HG02571 (cell line): ENCODE results near the gene SRBD1.

ENCODE experiments used
- ATAC-seq: cut with Tn5 transposase; IDR thresholded peaks from one replicate; pipeline ENCODE4 v1.9.1; 2021; ENCODE audit warnings: mild to moderate bottlenecking, moderate library complexity; ENCODE audit not compliant: unreplicated experiment

Gene SRBD1

DNA sequence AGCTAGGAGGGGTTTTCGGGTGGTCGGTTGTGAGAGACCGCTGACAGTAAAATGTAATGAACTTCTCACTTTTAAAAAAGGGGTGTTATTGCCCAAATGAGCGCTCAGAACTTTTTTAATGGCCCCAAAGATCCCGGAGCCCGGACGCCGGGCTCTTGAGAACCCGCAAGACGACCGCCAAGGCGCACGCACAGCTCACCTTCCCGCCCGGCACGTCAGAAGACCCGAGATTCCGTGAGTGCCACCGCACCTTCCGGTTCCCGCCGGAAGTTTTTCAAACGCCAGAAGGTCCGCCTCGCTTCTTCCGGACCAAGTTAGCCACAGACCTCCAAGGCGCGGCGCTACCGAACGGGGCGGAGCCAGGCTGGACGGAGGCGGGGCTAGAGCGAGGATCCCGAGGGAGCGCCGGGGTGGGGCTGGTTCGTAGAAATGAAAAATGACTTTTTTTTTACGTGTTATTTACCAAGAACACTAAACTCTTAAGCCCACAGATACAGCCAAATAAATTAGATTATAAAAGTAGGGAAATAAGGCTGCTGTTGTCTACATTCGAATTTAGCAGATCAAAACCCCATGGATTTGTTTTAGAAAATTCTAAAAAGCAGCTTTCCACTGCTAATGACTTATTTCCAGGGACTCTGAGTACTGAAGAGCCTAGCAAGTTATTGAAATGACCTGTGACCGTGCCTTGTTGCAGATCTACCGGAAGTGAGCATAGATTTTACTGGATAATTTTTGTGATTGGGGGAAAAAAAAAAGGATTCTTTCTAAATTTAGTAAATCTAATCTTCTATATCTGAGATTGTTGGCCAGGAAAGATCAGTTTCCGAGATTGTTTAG lies at the start of gene SRBD1:
TSS of gene SRBD1 (minus strand) at position 248 of the 840 bp plus-strand sequence. CDS start 5,826 bp downstream, outside the sequence.
- ATAC-seq: peak; percentile 91

- no peak for ATAC-seq
Observed at GRCh38 chr2:45654250-45654649, 43.2 kb upstream of the SRBD1 start.

DNA sequence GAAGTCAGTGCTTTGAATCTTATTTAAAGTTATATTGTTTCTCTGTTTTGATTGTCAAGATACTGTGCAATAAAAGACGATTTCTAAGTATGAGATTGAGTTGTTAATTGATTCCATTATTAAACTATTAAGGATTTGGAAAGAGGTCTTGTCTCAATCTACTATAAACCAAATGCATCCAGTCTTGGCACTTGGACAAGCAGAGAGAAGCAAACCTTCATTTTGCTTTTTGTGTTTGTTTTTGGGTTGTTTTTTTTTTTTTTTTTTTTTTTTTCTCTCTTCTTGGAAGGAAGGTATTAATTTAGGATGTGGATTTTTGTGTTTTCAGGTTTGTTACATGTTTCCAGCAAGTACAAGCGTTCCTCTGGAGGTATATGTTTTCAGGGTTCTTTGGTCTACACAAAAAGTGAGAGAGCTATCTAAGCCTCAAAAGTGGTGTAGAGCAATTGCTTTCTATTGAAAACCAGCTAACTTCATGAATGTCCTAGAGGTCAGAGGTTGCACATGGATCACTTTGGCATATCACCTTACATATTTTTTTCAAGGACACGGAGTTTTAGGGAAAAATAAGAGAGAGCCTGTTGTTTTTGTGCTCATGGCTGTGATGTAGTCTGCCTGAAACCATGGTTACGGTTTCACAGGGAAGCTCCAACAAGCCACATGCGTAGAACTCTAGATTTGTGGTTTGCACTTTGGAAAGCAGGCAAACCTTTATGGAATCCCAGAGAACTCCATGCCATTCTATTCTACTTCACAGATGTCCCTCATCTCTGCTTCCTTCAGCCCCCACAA lies 42.3 kb upstream of the SRBD1 start:
- no peak for ATAC-seq

GRCh38 chr2:45652090-45653031 lies 41.3 kb upstream of the SRBD1 start:
- ATAC-seq: no peak

DNA sequence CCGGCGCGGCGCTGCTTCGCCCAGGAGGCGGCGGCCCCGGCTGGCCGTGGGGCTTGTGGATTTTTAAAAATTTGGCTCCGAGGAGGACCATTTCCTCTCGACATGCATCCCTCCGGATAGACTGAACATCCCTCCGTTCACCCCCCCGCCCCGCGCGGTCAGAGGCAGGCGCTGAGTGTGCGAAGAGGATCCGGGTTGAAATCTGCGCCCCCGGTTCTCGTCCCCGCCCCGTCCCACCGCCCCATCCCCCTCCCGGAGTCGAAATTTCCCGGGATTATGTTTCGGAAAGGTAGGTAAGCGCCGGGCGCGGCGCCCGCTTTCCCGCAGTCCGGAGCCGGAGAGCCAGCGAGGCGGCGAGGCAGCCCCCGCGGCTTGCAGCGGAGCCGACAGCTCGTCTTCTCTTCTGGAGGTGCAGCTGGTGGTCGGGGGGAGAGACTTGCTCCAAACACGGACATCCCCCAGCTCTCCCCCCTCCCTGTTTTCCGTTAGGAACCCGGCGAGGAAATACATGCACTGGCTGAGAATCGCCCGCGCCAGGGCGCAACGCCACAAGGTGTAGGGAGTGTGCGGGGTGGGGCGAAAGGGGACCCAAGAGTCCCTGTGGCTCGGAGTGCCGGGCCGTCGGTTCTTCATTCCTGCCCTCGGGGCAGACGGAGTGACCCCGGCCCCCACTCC lies 40.5 kb upstream of the SRBD1 start, which contains the start of gene PRKCE:
TSS of gene PRKCE (plus strand) at position 261 of the 675 bp plus-strand sequence.
- peak; percentile 13 for ATAC-seq

GRCh38 chr2:45650851-45651414 lies 39.9 kb upstream of the SRBD1 start:
- peak; percentile 66 for ATAC-seq

- ATAC-seq: peak; percentile 27
Observed at GRCh38 chr2:45649858-45650811, 39.1 kb upstream of the SRBD1 start.

DNA sequence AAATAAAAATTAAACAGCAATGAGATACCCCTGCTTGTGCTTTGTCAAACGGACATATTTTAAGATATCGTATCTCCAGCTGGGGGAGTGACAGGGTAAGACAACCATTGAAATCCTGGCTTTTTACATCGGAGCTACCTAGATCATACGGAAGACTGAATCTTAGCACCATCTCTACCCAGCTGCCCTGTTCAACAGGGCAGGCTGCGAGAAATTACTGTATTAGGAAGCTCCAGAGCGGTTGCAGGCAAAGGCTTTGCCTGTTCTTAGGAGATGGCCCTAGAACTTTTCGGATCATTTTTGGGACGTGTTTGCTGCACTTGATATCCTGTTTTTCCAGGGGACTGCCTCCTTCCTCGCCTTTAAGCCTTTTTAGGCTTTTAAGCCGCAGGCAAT lies 38.4 kb upstream of the SRBD1 start:
- no peak for ATAC-seq

GRCh38 chr2:45648636-45649035 lies 37.6 kb upstream of the SRBD1 start:
- ATAC-seq: no peak

DNA sequence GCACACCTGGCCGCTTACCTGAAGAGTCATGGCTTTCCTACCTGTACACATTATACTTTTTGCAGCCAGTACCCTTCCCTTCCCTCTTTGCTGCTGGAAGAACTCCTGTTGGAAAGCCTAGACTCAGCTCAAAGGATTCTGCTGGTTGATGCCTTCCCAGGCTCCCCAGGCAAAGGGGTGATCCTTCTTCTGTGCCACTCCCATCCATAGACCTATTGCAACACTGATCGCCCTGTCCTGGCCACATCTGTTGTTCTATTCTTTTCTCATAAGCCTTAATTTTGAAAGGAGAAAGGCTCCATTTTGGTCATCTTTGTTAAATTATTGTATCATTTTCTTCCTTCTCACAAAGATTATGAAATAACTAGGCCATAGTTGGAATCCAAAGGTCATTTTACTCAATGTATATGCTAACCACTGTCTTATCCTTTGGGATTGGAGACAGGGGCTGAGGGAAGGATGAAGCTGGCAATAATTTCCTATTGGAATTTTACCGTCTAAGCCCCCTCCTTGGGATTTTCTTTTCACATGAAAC lies 37.0 kb upstream of the SRBD1 start:
- no peak for ATAC-seq

- no peak for ATAC-seq
Observed at GRCh38 chr2:45647356-45647755, 36.3 kb upstream of the SRBD1 start.

DNA sequence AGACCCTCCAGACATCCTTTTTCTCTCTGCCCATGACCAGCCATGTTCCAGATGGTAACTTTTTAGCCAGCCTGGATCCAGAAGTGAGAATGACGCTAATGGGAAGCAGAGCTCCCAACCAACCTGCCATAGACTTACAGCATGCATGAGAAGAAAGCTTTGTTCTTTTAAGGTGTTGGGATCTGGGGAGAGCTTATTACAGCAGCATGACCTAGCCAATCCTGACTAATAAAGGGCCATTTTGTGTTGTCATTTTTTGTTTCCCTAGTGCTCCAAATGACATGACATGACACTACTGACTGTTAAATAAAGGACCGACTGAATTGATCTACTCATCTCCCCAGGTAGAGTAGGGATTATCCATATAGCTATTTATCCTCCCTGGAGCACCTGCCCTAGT lies 35.2 kb upstream of the SRBD1 start:
- ATAC-seq: no peak

DNA sequence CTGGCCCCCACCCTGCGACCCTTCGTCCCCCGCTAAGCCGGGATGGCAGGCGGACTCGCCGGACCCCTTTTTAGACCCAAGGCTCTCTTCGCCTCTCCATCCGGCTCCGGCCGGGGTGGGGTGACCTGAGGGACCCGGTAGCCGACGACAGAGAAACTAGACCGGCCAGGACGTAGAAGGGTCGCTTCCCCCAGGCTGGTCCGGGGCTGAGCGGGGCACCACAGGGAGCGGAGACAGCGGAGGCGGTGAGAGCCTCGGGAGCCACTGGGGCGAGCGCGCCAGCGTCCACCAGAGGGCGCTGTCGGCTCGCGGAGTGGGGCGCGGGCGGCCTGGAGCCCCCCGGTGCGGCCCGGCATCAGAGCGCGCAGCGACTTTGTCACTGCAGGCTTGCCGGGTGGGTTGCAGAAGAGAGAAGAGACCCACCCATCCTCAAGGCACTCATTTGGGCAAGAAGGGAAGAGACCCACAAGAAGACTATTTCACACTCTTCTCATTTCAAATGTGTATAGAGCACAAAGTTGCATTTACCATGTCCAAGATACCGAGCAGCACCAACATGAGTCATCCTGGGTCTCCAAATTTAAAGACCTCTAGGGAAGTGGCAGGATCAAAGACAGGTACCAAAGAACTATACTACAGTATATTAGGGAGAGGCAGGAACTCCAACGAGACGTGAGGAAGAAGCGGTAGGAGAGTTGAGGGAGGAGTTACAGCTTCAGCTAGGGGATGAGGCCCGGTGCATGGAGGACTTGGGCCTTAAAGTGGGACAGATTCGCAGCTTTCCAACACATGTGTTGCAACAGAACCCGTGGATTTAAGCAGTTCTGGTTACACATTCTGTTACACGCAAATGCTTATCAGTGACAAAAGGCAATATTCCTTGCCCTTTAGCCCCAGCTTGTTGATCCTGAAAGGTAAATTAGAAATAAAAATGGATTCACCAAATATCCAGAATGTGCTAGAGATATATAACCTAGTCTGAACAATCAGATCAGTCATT lies 32.8 kb upstream of the SRBD1 start:
- ATAC-seq: peak; percentile 74

- ATAC-seq: no peak
Observed at GRCh38 chr2:45643095-45643494, 32.0 kb upstream of the SRBD1 start.

GRCh38 chr2:45640576-45640975 lies 29.5 kb upstream of the SRBD1 start:
- ATAC-seq: no peak

GRCh38 chr2:45637440-45637839 lies 26.4 kb upstream of the SRBD1 start:
- no peak for ATAC-seq

- no peak for ATAC-seq
Observed at GRCh38 chr2:45636008-45636407, 24.9 kb upstream of the SRBD1 start.
